Neutrophil (primary cell): ENCODE data around the gene DMBX1.

Experiments used
- H3K27ac ChIP-seq: fragments of 200-600 bp; sonication (generic); 2 replicates; pipeline ENCODE4 v1.5.1; 2016; ENCODE audit warnings: mild to moderate bottlenecking, moderate library complexity
- H3K27me3 ChIP-seq: fragments of 200-600 bp; sonication (generic); 2 replicates; pipeline ENCODE4 v1.6.0; 2016; ENCODE audit warnings: mild to moderate bottlenecking
- H3K36me3 ChIP-seq: fragments of 200-600 bp; sonication (generic); 2 replicates; pipeline ENCODE4 v1.5.1; 2017
- H3K4me1 ChIP-seq, 2 experiments: fragments of 200-600 bp in 1 of 2; sonication (generic) in 1 of 2; 1 replicate in 1 of 2; 2 replicates in 1 of 2; pipeline versions ENCODE4 v1.5.1 to v1.6.1; 2013 to 2016; ENCODE audit warnings: low read depth in 1 of 2, low read length in 1 of 2, mild to moderate bottlenecking in 1 of 2, moderate library complexity in 1 of 2; ENCODE audit not compliant: control insufficient read depth in 1 of 2, insufficient read depth in 1 of 2
- H3K4me3 ChIP-seq, 2 experiments: fragments of 200-600 bp in 1 of 2; sonication (generic) in 1 of 2; 1 replicate in 1 of 2; 2 replicates in 1 of 2; pipeline ENCODE4 v1.5.1; 2013 to 2016; ENCODE audit warnings: low read depth in 1 of 2, low read length in 1 of 2, mild to moderate bottlenecking in 1 of 2, moderate library complexity in 1 of 2
- H3K9me3 ChIP-seq: fragments of 200-600 bp; sonication (generic); 2 replicates; pipeline ENCODE4 v1.5.1; 2016
- CTCF ChIP-seq: fragments of 200-600 bp; sonication (generic); IDR thresholded peaks from 2 replicates; pipeline ENCODE4 v1.5.1; 2016; ENCODE audit warnings: antibody characterized with exemption

The DMBX1 gene

GRCh38 chr1:46535063-46535462, 45.4 kb downstream of the DMBX1 start:
- H3K9me3 ChIP-seq, result no peaks in the 10 kb centered on the region
- H3K36me3 ChIP-seq, result no peaks in the 10 kb centered on the region
- no peak overlapping the region for H3K27ac ChIP-seq
- TF ChIP-seq CTCF, result no peak
- peaks cover 100% of the 10 kb centered on the region for H3K27me3 ChIP-seq
- peaks cover 5 to 8% of the 10 kb centered on the region in 2 experiments for H3K4me1 ChIP-seq
- no peak overlapping the region for H3K4me3 ChIP-seq

DNA sequence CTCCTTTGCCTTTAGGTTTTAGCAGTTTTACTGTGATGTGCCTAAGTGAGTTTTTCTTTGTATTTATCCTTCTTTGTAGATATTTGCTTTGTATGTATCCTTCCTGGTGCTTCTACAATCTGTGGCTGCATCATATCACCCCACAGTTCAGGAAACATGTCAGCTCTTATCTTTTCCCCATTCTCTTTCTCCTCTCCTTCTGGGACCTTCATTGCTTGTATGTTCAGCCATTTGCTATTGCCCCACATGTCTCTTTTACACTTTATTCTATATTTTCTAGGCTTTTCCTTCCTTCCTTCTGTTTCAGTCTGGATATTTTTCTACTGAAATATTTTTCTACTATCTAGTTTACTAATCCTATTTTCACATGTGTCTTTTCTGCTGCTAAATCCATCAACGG, 46.9 kb downstream of the DMBX1 start:
- H3K27ac ChIP-seq, result no peak overlapping the region
- H3K4me1 ChIP-seq, result peaks cover 5 to 8% of the 10 kb centered on the region in 2 experiments
- H3K27me3 ChIP-seq, result peaks cover 98% of the 10 kb centered on the region
- no peaks in the 10 kb centered on the region for H3K9me3 ChIP-seq
- no peak overlapping the region for H3K4me3 ChIP-seq
- TF ChIP-seq CTCF, result no peak
- H3K36me3 ChIP-seq, result no peaks in the 10 kb centered on the region

DNA sequence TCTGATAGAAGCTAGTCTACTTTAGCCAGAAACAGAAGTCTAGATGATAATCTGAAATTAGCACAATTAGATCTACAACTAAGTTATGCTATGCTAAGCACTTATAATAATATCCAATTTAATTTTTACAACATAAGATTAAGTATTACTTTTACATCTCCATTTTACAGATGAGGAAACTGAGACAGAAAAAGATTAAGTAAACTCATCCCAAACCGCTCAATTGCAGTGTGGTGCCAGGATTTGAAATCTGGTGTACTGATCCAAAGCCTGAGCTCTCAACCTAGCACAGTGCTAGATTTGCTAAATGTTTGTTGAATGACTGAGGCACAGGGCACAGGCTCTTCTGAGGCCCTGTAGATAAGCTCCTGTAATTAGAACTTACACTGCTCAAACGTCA, 48.0 kb downstream of the DMBX1 start:
- no peak overlapping the region for H3K27ac ChIP-seq
- H3K4me3 ChIP-seq, result no peak overlapping the region
- peaks cover 5 to 6% of the 10 kb centered on the region in 2 experiments for H3K4me1 ChIP-seq
- H3K9me3 ChIP-seq, result no peaks in the 10 kb centered on the region
- TF ChIP-seq CTCF, result no peak
- peaks cover 98% of the 10 kb centered on the region for H3K27me3 ChIP-seq
- H3K36me3 ChIP-seq, result no peaks in the 10 kb centered on the region

DNA sequence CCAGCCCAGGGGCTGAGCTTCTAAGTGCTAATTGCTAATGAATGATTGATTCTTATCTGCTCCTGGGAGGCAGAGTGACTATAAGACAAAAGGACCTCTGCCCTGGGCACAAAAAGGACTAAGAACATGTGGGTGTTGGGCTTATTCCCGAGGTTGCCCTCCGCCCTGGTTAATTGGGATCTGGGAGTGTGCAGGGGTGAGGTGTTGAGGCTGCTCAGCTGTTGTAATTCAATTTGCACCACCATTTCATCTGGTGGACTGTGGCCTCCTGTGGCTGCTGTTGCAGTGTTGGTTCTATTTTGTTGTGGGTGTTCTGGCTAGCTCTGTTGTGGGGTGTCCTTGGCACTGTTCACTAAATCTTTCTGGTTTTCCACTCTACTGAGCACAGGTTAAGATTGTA, 48.5 kb downstream of the DMBX1 start:
- Histone ChIP-seq H3K27me3 (peaks cover 98% of the 10 kb centered on the region), H3K27ac (no peak overlapping the region), H3K4me3 (no peak overlapping the region), H3K4me1 (peaks cover 5% of the 10 kb centered on the region in 2 experiments), H3K9me3 (no peaks in the 10 kb centered on the region), H3K36me3 (no peaks in the 10 kb centered on the region)
- TF ChIP-seq CTCF, result no peak
